SK-N-SH treated with all-trans-retinoic acid at 6 μM for 48 hours (cell line): ENCODE measurements around the gene PMPCA.

Source experiments
- ATAC-seq: fragments of 200-7000 bp; cut with Tn5 transposase; 3 replicates; pipeline ENCODE4 v1.9.1; 2020; ENCODE audit warnings: mild to moderate bottlenecking, moderate library complexity
- ARNTL ChIP-seq: fragments of 450-650 bp; formaldehyde crosslinking; IDR thresholded peaks from 2 replicates; pipeline ENCODE4 v1.5.0; 2020; ENCODE audit warnings: low read depth, mild to moderate bottlenecking, moderate library complexity, borderline replicate concordance
- BACH2 ChIP-seq: fragments of 250-450 bp; sonication (Bioruptor Pico); IDR thresholded peaks from 2 replicates; pipeline ENCODE4 v1.9.0; 2021; ENCODE audit warnings: mild to moderate bottlenecking, borderline replicate concordance
- CREB5 ChIP-seq: fragments of 250-450 bp; sonication (Bioruptor Pico); IDR thresholded peaks from 2 replicates; pipeline ENCODE4 v1.5.1; 2020; ENCODE audit warnings: low read depth, mild to moderate bottlenecking, moderate library complexity
- CSDC2 ChIP-seq: fragments of 250-450 bp; sonication (Bioruptor Pico); IDR thresholded peaks from 2 replicates; pipeline ENCODE4 v1.5.0; 2020; ENCODE audit warnings: mild to moderate bottlenecking, moderate library complexity
- CSRNP3 ChIP-seq: fragments of 250-450 bp; sonication (Bioruptor Pico); IDR thresholded peaks from 2 replicates; pipeline ENCODE4 v1.5.1; 2021; ENCODE audit warnings: mild to moderate bottlenecking, moderate library complexity
- ESRRG ChIP-seq: fragments of 250-450 bp; sonication (Bioruptor Pico); IDR thresholded peaks from 2 replicates; pipeline ENCODE4 v1.6.1; 2021; ENCODE audit warnings: mild to moderate bottlenecking
- ISL1 ChIP-seq: fragments of 250-450 bp; sonication (Bioruptor Pico); IDR thresholded peaks from 2 replicates; pipeline ENCODE4 v2.1.2; 2022; ENCODE audit warnings: mild to moderate bottlenecking, moderate library complexity
- OSR1 ChIP-seq: fragments of 250-450 bp; sonication (Bioruptor Pico); IDR thresholded peaks from 2 replicates; pipeline ENCODE4 v1.8.0; 2022; ENCODE audit warnings: moderate library complexity, mild to moderate bottlenecking, inconsistent platforms
- PATZ1 ChIP-seq: fragments of 250-450 bp; sonication (Bioruptor Pico); IDR thresholded peaks from 2 replicates; pipeline ENCODE4 v1.8.0; 2020; ENCODE audit warnings: mild to moderate bottlenecking, moderate library complexity, borderline replicate concordance
- RARB ChIP-seq: fragments of 250-450 bp; sonication (Bioruptor Pico); IDR thresholded peaks from 2 replicates; pipeline ENCODE4 v1.8.0; 2021; ENCODE audit warnings: mild to moderate bottlenecking, moderate library complexity
- SNAI2 ChIP-seq: fragments of 250-450 bp; sonication (Bioruptor Pico); IDR thresholded peaks from 2 replicates; pipeline ENCODE4 v1.5.0; 2020; ENCODE audit warnings: mild to moderate bottlenecking, moderate library complexity
- TCF4 ChIP-seq: fragments of 250-450 bp; sonication (Bioruptor Pico); IDR thresholded peaks from 2 replicates; pipeline ENCODE4 v1.8.0; 2021; ENCODE audit warnings: mild to moderate bottlenecking, moderate library complexity, borderline replicate concordance
- TSHZ2 ChIP-seq: fragments of 250-450 bp; sonication (Bioruptor Pico); IDR thresholded peaks from 2 replicates; pipeline ENCODE4 v1.5.0; 2020; ENCODE audit warnings: mild to moderate bottlenecking, moderate library complexity
- ZFP30 ChIP-seq: fragments of 450-650 bp; formaldehyde crosslinking; IDR thresholded peaks from 2 replicates; pipeline ENCODE4 v1.5.0; 2022; ENCODE audit warnings: mild to moderate bottlenecking, moderate library complexity
- ZNF565 ChIP-seq: fragments of 450-650 bp; formaldehyde crosslinking; conservative IDR thresholded peaks from 2 replicates; pipeline ENCODE4 v1.5.0; 2020; ENCODE audit warnings: low read depth, mild to moderate bottlenecking, moderate library complexity
- ZNF70 ChIP-seq: fragments of 450-650 bp; formaldehyde crosslinking; IDR thresholded peaks from 2 replicates; pipeline ENCODE4 v1.5.0; 2020; ENCODE audit warnings: mild to moderate bottlenecking, moderate library complexity
- ZNF8 ChIP-seq: fragments of 450-650 bp; formaldehyde crosslinking; IDR thresholded peaks from 2 replicates; pipeline ENCODE4 v1.5.0; 2020; ENCODE audit warnings: mild to moderate bottlenecking, moderate library complexity

The PMPCA gene

GRCh38 chr9:136374183-136374575 is 36.3 kb upstream of the PMPCA start (continued):
- no peak for TF ChIP-seq TSHZ2
- TF ChIP-seq SNAI2 (CRISPR knock-in tag), result no peak
- TF ChIP-seq, all 23 proteins: peak for 0

- TF ChIP-seq ZNF8 (CRISPR knock-in tag) (no peak), CREB5 (CRISPR knock-in tag) (no peak), TSHZ2 (no peak), RARB (no peak), ZNF70 (CRISPR knock-in tag) (no peak), ZFP30 (CRISPR knock-in tag) (no peak), PATZ1 (CRISPR knock-in tag) (no peak)
- TF ChIP-seq, all 23 proteins: peak for 0
- no peak for ATAC-seq
Observed at GRCh38 chr9:136375096-136375495, 35.4 kb upstream of the PMPCA start.

- no peak for ATAC-seq
- TF ChIP-seq ZNF8 (CRISPR knock-in tag) (no peak), ZNF70 (CRISPR knock-in tag) (no peak), ESRRG (CRISPR knock-in tag) (no peak), ZNF565 (CRISPR knock-in tag) (no peak), CSDC2 (CRISPR knock-in tag) (no peak), ARNTL (CRISPR knock-in tag) (no peak), PATZ1 (CRISPR knock-in tag) (no peak), CREB5 (CRISPR knock-in tag) (no peak), BACH2 (no peak), CSRNP3 (CRISPR knock-in tag) (no peak), TCF4 (CRISPR knock-in tag) (no peak), OSR1 (CRISPR knock-in tag) (no peak), ISL1 (CRISPR knock-in tag) (no peak)
Observed at GRCh38 chr9:136376457-136376856, 34.0 kb upstream of the PMPCA start.
